Epithelial cell of prostate (primary cell): ENCODE data around the gene TRH.
"Not testable (repeated sequence)": the region's sequence is repeated elsewhere in the genome, so short reads cannot be mapped to it uniquely, and the experiment has no call there.

Experiments
- DNase-seq: peaks from one replicate; pipeline ENCODE4 v3.0.0-alpha.2; 2011; ENCODE audit warnings: low read depth, low spot score
- H3K27ac ChIP-seq: fragments of 450-650 bp; 2 replicates; pipeline ENCODE4 v1.5.1; 2017; ENCODE audit warnings: mild to moderate bottlenecking

Gene TRH

DNA sequence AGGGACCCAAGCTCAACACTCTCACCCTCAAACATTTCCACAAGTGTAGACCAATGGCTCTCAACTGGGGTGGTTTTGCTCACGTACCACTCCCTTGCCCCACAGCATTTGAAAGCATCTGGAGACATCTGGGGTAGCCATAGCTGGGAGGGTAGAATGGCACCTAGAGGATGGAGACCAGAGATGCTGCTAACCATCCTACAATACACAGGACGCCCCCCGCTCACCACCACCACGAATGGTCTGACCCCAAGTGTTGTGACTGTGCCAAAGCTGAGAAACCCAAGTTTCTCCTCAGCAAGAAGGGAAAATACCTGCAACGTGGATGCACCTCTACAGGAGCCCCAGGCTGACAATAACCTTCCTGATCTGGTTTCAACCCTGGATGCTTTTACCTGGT, 24.7 kb downstream of the TRH start:
- not testable (repeated sequence) for H3K27ac ChIP-seq, DNase-seq

GRCh38 chr3:130002666-130003598, 28.4 kb downstream of the TRH start:
- H3K27ac ChIP-seq, DNase-seq: not testable (repeated sequence)

DNA sequence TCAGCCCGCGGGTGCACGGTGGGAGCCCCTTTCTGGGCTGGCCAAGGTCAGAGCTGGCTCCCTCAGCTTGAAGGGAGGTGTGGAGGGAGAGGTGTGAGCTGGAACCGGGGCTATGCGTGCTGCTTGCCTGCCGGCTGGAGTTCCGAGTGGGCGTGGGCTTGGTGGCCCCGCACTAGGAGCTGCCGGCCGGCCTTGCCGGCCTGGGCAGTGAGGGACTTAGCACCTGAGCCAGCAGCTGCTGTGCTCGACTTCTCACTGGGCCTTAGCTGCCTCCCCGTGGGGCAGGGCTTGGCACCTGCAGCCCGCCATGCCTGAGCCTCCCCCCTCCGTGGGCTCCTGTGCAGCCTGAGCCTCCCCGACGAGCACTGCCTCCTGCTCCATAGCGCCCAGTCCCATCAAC, 36.0 kb downstream of the TRH start:
- DNase-seq, result no peak
- H3K27ac ChIP-seq, result no peak overlapping the region

GRCh38 chr3:130012108-130012507, 37.6 kb downstream of the TRH start:
- not testable (repeated sequence) for H3K27ac ChIP-seq, DNase-seq

GRCh38 chr3:130013246-130013645, 38.7 kb downstream of the TRH start:
- H3K27ac ChIP-seq, result not testable (repeated sequence)

GRCh38 chr3:130014526-130014925, 40.0 kb downstream of the TRH start:
- DNase-seq, result no peak

More at GRCh38 chr3:130013246-130013645, 38.7 kb downstream of the TRH start:
- DNase-seq, result not testable (repeated sequence)

GRCh38 chr3:130017661-130018060, 43.1 kb downstream of the TRH start:
- not testable (repeated sequence) for DNase-seq, H3K27ac ChIP-seq

More at GRCh38 chr3:130014526-130014925, 40.0 kb downstream of the TRH start:
- H3K27ac ChIP-seq, result no peak overlapping the region

DNA sequence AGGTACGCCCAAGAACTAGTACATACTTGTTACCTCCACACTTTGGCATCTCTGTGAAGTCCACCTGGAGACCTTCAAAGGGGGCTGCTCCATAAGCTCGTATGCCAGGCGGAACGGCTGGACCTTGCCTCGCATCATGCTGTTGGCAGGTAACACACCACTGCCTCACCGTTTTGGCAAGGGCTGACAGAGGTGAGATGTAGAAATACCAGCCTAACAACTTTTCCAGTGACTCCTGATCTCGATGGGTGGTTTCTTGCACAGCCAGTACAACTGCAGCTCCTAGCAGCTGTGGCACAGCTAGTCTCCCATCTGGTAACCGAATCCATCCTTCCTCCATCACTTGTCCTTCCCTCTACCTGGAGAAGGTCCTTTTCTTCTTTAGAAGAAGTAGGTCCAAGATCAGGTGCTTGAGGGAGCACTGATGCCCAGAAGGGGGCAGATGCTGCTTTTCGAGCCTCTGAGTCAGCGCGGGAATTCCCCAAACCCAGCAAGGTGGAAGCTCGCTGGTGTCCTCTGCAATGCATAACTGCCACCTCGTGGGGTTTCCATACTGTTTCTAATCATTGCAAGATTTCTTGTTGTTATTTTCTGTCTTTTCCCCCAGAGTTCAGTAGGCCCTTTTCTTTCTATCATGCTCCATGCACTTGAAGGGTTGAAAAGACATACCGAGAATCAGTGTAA, 51.8 kb downstream of the TRH start:
- peak; percentile 31 for DNase-seq
- H3K27ac ChIP-seq, result not testable (repeated sequence)

DNA sequence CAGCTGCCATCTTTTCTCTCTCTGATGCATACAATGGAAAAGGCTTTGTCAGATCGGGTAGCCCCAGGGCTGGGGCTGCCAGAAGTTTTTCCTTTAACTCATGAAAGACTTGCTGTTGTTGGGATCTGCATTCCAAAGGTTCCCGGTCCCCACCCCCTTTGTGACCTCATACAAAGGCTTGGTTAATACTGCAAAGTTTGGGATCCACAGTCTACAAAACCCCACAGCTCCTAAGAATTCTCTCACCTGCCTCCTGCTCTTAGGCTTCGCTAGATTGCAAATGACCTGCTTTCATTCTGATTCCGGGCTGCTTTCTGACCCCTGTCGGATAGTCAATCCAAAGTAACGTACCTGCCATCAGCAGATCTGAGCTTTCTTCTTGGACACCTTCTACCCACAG, 52.9 kb downstream of the TRH start:
- DNase-seq, H3K27ac ChIP-seq: not testable (repeated sequence)
